Measurements from ENCODE around the gene MYL3.

Gene MYL3

DNA sequence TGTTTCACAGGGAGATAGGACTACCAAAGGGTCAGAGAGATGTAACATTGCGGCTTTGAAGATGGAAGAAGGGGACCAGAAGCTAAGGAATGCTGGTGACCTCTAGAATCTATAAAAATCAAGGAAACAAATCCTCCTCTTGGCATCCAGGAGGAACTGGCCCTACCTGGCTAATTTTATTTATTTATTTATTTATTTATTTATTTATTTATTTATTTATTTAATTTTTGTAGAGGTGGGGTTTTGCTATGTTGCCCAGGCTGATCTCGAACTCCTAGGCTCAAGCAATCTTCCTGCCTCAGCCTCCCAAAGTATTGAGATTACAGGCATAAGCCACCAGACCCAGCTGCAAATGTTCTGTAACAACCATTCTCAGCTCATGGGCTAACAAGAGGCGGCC, 19.7 kb downstream of the MYL3 start:
- no peaks in the 10 kb centered on the region for H3K27me3 ChIP-seq (ENCODE audit: insufficient read depth, low read depth, severe bottlenecking)
- no peak overlapping the region for H3K4me3 ChIP-seq (ENCODE audit: low read depth, low read length)
- H3K9me3 ChIP-seq (ENCODE audit: severe bottlenecking) = peaks cover 10% of the 10 kb centered on the region
- TF ChIP-seq, protein P1, sequence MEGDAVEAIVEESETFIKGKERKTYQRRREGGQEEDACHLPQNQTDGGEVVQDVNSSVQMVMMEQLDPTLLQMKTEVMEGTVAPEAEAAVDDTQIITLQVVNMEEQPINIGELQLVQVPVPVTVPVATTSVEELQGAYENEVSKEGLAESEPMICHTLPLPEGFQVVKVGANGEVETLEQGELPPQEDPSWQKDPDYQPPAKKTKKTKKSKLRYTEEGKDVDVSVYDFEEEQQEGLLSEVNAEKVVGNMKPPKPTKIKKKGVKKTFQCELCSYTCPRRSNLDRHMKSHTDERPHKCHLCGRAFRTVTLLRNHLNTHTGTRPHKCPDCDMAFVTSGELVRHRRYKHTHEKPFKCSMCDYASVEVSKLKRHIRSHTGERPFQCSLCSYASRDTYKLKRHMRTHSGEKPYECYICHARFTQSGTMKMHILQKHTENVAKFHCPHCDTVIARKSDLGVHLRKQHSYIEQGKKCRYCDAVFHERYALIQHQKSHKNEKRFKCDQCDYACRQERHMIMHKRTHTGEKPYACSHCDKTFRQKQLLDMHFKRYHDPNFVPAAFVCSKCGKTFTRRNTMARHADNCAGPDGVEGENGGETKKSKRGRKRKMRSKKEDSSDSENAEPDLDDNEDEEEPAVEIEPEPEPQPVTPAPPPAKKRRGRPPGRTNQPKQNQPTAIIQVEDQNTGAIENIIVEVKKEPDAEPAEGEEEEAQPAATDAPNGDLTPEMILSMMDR (IDR thresholded peaks at IDR 0.05; ENCODE audit: low read depth, low read length) = no peak
- H3K27ac ChIP-seq = no peak overlapping the region
- no peak for DNase-seq
- H3K36me3 ChIP-seq = no peaks in the 10 kb centered on the region

DNA sequence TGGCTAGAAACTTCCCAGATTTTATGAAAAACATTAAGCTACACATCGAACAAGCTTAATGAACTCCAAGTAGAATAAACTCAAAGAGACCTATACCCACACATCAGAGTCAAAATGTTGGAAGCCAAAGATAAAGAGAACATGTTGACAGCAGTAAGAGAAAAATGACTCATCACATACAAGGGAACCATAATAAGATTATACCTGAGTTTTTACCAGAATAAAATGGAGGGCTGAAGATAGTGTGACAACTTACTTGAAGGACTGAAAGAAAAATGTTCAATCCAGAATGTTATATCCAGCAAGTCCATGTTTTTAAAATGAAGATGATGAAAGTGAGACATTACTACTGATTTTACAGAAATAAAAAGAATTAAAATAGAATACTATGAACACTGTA, 22.8 kb downstream of the MYL3 start:
- TF ChIP-seq, protein P1 (IDR thresholded peaks at IDR 0.05; ENCODE audit: low read depth, low read length) = no peak
- Histone ChIP-seq H3K27ac (no peak overlapping the region), H3K4me3 (ENCODE audit: low read depth, low read length) (no peak overlapping the region), H3K9me3 (ENCODE audit: severe bottlenecking) (peaks cover 18% of the 10 kb centered on the region), H3K36me3 (no peaks in the 10 kb centered on the region), H3K27me3 (ENCODE audit: insufficient read depth, low read depth, severe bottlenecking) (no peaks in the 10 kb centered on the region)
- DNase-seq = no peak

DNA sequence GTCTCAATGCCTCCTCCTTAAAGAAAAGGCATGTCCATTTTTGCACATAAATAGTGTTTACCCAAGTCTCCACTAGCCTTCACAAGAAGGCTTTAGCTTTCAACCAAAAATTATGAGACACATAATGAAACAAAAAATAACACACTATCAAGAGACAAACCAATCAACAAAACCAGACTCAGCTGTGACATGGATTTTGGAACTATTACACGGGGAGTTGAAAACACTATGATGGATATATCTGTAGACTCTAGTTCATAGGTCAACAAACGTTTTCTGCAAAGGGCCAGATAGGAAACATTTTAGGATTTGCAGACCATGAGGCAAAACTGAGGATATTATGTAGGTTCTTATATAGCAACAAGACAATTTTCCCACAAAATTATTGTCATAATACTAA, 24.9 kb downstream of the MYL3 start:
- Histone ChIP-seq H3K4me3 (ENCODE audit: low read depth, low read length) (no peak overlapping the region), H3K9me3 (ENCODE audit: severe bottlenecking) (peaks cover 18% of the 10 kb centered on the region), H3K36me3 (no peaks in the 10 kb centered on the region), H3K27me3 (ENCODE audit: insufficient read depth, low read depth, severe bottlenecking) (no peaks in the 10 kb centered on the region), H3K27ac (no peak overlapping the region)
- DNase-seq = no peak
- TF ChIP-seq, protein P1 (IDR thresholded peaks at IDR 0.05; ENCODE audit: low read depth, low read length) = no peak

DNA sequence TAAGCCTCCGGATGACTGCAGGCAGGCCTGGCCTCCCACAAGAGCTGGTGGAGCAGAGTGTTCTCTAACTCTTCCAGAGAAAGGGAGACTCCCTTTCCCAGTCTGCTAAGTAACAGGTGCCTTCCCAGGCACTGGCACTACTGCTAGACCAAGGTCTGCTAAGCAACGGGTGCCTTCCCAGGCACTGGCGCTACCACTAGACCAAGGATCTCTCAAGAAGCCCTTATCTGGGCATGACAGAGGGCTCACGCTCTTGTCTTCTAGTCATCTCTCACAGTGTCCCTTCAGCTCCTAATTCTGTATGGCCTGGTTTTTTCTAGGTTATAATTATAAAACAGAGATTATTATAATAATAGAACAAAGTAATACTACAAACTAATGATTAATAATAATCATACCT, 27.8 kb downstream of the MYL3 start:
- Histone ChIP-seq H3K9me3 (ENCODE audit: severe bottlenecking) (peaks cover 18% of the 10 kb centered on the region), H3K27ac (no peak overlapping the region), H3K27me3 (ENCODE audit: insufficient read depth, low read depth, severe bottlenecking) (no peaks in the 10 kb centered on the region), H3K4me3 (ENCODE audit: low read depth, low read length) (no peak overlapping the region), H3K36me3 (no peaks in the 10 kb centered on the region)
- TF ChIP-seq, protein P1 (IDR thresholded peaks at IDR 0.05; ENCODE audit: low read depth, low read length) = no peak
- DNase-seq = no peak

DNA sequence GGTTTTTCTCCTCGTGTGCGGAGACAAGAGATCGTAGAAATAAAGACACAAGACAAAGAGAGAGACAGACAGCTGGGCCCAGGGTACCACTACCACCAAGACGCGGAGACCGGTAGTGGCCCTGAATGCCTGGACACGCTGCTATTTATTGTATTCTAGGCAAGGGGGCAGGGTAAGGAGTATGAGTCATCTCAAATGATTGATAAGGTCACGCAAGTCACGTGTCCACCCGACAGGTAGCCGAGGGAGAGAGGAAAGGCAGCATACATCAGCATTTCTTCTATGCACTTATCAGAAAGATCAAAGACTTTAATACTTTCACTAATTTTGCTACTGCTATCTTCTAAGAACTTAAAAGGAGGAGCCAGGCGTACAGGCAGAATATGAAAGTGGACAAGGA, 28.2 kb downstream of the MYL3 start:
- Histone ChIP-seq H3K36me3 (no peaks in the 10 kb centered on the region), H3K4me3 (ENCODE audit: low read depth, low read length) (no peak overlapping the region), H3K27me3 (ENCODE audit: insufficient read depth, low read depth, severe bottlenecking) (no peaks in the 10 kb centered on the region), H3K27ac (no peak overlapping the region), H3K9me3 (ENCODE audit: severe bottlenecking) (peaks cover 18% of the 10 kb centered on the region)
- TF ChIP-seq, protein P1 (IDR thresholded peaks at IDR 0.05; ENCODE audit: low read depth, low read length) = no peak
- DNase-seq = no peak

Data from WERI-Rb-1 (cell line).